NCI-H146 (cell line): ENCODE data around the gene TSC2.
"Not testable (repeated sequence)": the region's sequence is repeated elsewhere in the genome, so short reads cannot be mapped to it uniquely, and the experiment has no call there.

Source experiments
- DNase-seq: peaks from one replicate; lab custom pipeline; 2025; lab: John Stamatoyannopoulos, UW

Gene TSC2

DNA sequence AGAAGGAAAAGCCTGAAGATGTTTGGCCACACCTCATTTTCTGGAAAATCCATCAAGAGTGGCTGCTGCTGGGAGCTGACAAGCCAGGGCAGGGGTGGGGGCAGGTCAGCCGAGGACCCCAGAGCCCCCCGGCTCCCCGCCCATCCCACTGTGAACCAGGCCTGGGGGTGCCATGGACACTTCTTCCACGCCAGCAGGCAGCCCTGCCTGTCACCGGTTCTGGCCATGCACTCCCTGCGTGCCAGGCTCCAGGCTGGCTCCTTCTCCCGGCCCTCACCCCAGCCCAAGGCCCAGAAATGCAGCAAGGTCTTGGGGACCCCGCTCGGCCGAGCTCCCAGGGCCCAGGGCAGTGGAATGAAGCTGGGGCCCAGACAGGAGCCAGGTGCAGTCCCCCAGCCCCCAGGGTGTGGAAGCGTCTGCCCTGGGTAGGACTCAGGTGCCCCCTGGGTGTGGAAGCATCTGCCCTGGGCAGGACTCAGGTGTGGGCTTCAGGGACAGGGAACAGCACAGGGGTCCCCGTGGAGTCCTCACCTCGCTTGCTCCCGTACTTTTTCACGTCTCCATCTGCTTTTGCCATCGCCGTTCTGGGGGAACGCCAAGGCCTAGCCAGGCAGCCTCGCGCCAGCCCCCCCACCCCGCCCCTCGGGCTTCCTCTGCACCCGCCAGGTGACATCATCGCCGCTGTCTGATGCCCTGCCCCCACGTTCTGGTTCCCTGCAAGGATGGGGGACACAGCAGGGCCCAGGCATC is 75.3 kb downstream of the TSC2 start:
- not testable (repeated sequence) for DNase-seq

DNA sequence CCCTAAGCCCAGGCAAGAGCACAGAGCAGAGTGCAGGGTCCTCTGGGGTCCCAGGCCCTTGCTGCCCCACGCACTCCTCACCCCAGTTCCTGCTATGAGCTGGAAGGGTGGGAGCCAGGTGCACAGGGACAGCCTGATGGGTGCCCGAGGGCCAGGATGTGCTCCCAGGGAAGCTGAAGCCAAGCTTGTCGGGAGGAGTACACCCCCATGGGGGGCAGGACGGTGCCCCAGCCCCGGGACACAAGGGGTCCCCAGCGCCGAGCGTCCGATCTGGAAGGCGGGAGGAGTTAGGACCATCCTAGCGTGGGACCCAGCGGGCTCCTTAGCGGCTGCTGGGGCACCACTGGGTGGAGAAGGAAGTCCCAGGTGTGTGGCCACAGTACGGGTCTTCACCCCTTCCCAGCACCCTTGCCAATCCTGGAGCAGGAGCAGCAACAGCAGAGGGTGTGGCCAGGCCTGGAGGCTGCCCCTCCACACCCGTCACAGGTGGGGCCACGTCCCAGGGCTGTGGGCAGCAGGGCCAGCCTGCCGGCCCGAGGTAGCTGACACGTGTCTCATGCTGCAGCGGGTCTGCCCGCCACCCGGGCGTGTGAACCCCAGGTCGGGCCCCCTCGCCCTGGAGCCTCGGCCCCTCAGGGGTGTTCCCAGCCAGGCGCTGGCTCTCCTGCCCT is 76.1 kb downstream of the TSC2 start:
- DNase-seq, result not testable (repeated sequence)

DNA sequence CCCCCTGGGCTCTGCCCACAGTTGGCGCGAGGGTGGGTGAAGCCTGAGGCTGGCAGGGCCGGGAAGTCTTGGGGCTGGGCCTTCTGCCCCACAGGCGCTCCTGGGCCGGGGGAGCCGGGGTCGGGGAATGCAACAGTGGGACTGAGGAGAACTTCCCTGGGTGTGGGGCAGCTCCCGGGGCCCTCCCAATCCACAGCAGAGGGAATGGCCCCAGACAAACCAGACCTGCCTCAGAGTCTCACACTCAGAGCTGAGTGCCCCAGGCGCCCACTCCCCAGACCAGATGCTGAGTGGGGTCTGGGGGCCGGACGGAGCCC is 76.5 kb downstream of the TSC2 start:
- DNase-seq, result not testable (repeated sequence)

DNA sequence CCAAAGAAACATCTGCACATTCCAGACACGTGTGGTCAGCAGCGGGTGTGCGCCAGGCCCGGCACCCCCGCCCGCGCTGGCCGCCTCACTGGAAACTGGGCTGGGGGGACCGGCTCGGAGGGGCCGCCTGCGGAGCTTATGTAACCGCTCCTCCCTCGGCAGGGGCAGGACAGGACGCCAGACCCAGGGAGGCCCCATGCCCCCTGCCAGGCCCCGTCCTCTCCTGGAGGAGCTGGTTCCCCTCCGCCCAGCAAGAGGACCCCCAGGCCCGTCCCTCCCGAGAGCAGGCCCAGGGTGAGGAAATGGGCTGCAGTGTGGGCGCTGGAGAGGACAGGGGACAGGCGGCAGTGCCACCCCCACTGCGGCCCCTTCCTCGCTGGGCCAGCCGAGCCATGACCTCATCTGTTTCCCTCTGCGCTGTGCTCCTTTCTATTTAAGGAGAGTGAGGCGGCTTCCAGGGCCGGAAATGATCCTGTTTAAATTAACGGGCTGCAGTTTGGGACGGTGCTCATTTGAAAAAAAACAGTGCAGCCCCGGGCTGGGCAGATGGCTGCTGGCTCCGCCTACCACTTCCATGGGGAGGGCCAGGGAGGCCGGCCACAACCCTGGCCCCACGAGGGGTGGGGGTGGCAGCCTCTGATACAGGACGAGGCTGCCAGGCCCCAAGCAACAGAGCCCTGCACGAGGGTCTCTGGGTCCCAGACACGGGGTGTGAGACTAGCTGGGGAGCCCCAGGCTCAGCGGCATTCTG is 77.1 kb downstream of the TSC2 start:
- not testable (repeated sequence) for DNase-seq

DNA sequence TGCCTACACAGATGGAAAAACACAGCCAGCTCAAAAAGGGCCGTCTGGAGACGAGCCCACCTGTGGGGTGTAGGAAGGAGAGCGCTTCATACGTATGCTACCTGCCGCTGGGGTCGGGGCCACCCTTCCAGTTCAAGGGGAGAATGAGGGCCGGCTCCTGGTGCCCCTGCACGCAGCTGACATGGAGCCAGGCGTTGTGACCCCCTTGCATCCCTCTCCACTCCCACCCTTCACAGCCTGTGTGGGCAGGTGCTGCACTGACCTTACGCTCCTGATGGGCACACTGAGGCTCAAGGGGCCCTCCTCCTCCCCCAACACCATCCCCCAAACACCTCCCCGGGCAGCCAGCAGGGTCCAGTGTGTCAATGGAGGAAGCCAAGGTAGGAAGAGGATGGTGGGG is 77.8 kb downstream of the TSC2 start:
- DNase-seq, result not testable (repeated sequence)

DNA sequence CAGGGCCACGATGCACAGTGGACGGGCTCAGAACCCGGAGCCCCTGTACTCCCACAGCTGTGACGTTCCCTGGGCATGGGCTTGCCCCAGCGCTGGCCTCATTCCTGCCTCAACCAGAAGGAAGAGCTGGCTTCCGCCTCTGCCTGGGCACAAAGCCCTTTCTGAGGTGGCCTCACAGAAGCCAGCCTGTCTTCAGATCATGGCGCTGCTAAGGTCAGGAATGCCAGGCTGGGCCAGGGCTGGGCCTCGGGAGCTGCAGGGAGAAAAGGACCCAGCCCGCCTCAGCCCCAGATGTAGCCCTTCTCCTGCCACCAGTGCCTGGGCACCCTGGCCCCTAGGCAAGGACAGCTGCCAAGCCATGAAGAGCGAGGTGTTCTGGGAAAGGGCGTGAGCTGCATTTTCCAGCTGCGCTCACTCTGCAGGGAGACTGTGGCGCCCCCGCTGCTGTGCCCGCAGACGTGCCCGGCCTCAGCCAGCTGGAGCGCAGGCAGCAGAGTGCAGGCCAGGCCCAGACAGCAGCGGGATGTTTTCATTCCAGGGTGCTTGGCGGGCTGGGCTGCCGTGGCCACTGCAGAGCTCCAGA is 78.5 kb downstream of the TSC2 start:
- not testable (repeated sequence) for DNase-seq

DNA sequence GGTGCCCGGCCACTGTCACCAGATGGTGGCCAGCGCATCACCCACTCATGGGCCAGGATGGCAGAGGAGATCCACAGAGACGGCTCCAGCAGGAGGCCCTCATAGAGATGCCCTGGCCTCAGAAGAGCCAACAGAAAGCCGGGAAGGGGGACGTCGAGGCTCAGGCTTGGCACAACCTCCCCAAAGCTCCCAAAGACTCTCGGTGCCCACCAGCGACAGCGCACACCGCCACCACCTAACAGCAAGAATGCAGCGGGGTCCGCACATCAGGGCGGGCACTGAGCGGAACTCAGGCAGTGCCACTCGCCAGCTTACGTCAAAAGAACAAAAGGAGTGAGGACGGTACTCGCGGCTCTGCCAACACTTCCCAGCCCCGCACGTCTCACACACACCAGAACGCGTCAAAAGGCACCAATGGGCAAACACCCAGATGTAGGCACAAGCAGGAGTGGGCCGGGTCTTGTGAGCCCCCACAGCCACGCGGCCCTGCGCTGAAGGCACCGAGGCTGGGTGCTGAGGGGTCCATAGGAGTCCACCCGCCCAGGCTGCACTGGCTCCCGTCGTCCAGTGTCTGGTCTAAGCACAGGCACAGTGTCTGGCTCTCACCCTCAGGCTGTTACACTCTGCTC is 79.3 kb downstream of the TSC2 start:
- not testable (repeated sequence) for DNase-seq

DNA sequence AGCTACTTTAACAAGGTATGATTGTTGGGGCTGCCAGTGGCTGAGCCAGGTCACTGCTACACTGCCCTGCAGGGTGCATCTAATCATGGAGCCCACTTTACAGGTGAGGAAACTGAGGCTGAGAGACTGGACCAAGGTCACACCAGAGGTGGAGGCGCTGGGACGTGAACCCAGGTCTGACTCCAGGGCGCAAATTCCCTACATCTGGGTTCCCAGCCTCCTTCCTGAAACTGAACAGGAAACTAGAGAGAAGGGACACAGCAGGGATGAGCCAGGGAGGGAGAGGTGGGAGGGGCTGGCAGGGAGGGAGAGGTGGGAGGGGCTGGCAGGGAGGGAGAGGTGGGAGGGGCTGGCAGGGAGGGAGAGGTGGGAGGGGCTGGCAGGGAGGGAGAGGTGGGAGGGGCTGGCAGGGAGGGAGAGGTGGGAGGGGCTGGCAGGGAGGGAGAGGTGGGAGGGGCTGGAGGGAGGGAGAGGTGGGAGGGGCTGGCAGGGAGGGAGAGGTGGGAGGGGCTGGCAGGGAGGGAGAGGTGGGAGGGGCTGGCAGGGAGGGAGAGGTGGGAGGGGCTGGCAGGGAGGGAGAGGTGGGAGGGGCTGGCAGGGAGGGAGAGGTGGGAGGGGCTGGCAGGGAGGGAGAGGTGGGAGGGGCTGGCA is 80.0 kb downstream of the TSC2 start:
- DNase-seq, result peak; percentile 73

DNA sequence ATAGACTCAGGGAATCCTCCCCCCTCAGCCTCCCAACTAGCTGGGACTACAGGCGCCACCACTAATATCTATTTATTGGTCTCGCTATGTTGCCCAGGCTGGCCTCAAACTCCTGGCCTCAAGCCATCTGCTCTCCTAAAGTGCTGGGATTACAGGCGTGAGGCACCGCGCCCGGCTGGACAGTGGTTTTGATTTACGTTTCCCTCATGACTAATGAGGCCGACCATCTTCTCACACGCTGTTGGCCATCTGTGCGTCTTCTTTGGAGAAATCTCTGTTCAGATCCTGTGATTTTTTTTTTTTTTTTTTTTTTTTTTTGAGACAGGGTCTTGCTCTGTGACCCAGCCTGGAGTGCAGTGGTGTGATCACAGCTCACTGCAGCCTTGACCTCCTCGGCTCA is 81.5 kb downstream of the TSC2 start:
- not testable (repeated sequence) for DNase-seq

DNA sequence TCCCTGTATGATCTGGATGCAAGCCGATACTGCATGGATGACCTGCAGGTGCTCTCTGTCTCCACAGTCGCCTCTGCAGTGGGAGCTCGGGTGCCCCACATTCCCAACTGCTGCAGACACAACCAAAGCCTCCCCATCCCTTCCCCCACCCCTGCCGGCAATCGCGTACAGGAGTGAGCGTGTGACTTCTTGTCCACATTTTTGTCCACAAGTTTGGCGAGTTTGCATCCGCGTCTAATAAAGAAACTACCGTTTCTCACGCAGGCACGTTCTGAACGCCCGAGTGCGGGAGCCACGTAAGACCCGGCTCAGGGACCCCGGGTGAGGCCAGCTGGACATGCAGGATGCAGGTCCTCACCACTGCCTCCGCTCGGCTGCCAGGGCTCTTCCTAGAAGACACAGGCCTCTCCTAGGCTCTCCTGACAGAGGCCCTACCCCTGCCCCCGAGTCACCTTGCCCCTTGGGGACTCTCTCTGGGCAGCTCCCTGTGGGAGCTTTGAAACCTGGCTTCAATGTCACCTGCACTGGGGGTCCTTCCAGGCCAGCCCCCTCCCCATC is 82.2 kb downstream of the TSC2 start:
- DNase-seq, result not testable (repeated sequence)

DNA sequence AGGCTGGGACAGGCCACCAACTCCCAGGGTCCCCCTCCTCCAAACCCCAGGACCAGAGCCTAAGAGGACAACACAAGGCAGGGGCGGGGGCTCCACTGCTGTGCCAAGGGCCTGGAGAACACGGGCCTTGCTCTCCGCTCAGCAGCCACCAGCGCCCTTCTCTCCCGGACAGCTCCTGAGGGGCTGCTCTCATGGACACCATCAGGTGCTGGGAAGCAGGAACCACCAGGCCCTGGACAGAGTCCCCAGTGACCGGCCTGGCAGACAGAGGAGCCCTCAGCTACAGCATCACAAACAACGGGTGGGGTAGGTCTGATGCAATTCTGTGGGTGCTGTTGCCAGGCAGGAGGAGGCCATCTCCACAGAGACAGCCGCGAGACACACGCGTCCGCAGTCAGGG is 86.0 kb downstream of the TSC2 start:
- not testable (repeated sequence) for DNase-seq

DNA sequence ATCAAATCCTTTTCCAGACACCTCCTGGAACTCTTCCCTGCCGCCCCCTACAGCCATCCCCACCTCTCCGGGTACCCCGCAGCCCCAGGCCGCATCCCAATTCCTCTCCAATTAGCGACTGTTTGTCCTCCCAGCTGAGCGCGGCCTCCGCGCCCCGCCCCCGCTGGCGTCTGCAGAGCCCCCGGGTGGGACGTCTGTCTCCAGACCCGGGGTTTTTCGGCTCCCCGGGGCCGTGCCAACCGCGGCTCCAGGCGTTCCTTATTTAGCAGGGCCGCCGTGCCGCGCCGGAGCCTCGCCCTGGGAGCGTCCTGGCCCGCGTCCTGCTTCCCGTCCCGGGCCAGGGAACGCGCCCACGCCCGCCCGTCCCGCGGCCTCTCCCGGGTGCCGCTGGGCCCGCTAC is 87.3 kb downstream of the TSC2 start:
- not testable (repeated sequence) for DNase-seq

DNA sequence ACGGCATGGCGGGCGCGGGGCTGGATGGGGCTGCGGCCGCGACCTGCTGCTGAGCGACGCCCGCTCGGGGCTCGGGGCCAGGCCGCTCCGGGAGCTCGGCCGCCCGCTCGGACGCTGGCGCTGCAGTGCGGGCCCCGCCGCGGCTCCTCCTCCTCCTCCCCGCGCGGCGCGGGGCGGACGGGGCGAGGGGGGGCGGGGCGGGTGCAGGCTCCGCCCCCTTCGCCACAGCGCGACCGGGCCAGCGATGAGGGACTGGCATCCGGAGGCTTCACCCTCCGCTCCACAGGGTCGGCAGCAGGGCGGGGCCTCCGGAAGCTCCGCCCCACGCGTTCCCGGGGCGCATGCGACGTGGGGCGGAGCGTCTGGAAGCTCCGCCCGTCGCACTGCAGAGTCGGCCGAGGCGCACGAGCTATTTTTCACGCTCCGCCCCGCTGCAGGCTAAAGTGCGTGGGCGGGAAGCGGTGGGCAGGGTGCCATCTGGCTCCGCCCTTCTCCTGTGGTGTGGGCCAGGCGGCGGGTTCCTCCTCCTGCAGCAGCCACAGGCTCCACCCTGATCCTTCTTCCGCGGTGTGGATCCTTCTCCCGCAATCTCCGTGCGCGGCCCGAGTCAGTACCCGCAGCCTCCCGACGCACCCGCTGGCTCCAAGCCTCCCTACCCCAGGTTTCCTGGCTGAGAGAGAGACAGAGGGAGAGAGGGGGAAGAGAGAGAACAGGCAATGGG is 88.1 kb downstream of the TSC2 start, which contains the start of gene PKD1:
TSS of gene PKD1 (minus strand) at position 129 of the 721 bp plus-strand sequence. CDS start 209 bp downstream, outside the sequence.
- DNase-seq, result peak; percentile 92
